ENCODE results near the gene SLC35F1.

SLC35F1 gene

GRCh38 chr6:118152524-118152923 lies 245.5 kb downstream of the SLC35F1 start:
- Histone ChIP-seq H3K27ac (replicated peaks) (no peak overlapping the region), H3K27me3 (ENCODE audit: insufficient read depth, poor library complexity, severe bottlenecking) (no peaks in the 10 kb centered on the region), H3K4me3 (replicated peaks; ENCODE audit: insufficient read depth, low read length) (no peak overlapping the region)
- no peak for TF ChIP-seq SPI1 (IDR thresholded peaks at IDR 0.05; ENCODE audit: borderline replicate concordance, low read depth)
- TF ChIP-seq REST (IDR thresholded peaks at IDR 0.05; ENCODE audit: insufficient replicate concordance, low read depth) = no peak
- no peak for TF ChIP-seq POLR2AphosphoS5 (IDR thresholded peaks at IDR 0.05; ENCODE audit: low read depth)
- TF ChIP-seq CTCF (IDR thresholded peaks at IDR 0.05; ENCODE audit: insufficient read depth, low read length) = no peak
- TF ChIP-seq GABPA (IDR thresholded peaks at IDR 0.05; ENCODE audit: low read depth) = no peak
- DNase-seq (ENCODE audit: low read depth in 1 of 2, low spot score in 1 of 2) = no peak

GRCh38 chr6:118161343-118161742 lies 254.3 kb downstream of the SLC35F1 start:
- Histone ChIP-seq H3K4me3 (replicated peaks; ENCODE audit: insufficient read depth, low read length) (no peak overlapping the region), H3K27ac (replicated peaks) (no peak overlapping the region), H3K27me3 (ENCODE audit: insufficient read depth, poor library complexity, severe bottlenecking) (no peaks in the 10 kb centered on the region)
- TF ChIP-seq GABPA (IDR thresholded peaks at IDR 0.05; ENCODE audit: low read depth) (no peak), POLR2AphosphoS5 (IDR thresholded peaks at IDR 0.05; ENCODE audit: low read depth) (no peak), CTCF (IDR thresholded peaks at IDR 0.05; ENCODE audit: insufficient read depth, low read length) (no peak), REST (IDR thresholded peaks at IDR 0.05; ENCODE audit: insufficient replicate concordance, low read depth) (no peak), SPI1 (IDR thresholded peaks at IDR 0.05; ENCODE audit: borderline replicate concordance, low read depth) (no peak)
- DNase-seq (ENCODE audit: low read depth in 1 of 2, low spot score in 1 of 2) = no peak

GRCh38 chr6:118163542-118163941 lies 256.5 kb downstream of the SLC35F1 start:
- no peaks in the 10 kb centered on the region for H3K27me3 ChIP-seq (ENCODE audit: insufficient read depth, poor library complexity, severe bottlenecking)
- H3K27ac ChIP-seq (replicated peaks) = no peak overlapping the region
- no peak for DNase-seq (ENCODE audit: low read depth in 1 of 2, low spot score in 1 of 2)
- no peak overlapping the region for H3K4me3 ChIP-seq (replicated peaks; ENCODE audit: insufficient read depth, low read length)
- TF ChIP-seq GABPA (IDR thresholded peaks at IDR 0.05; ENCODE audit: low read depth) (no peak), SPI1 (IDR thresholded peaks at IDR 0.05; ENCODE audit: borderline replicate concordance, low read depth) (no peak), CTCF (IDR thresholded peaks at IDR 0.05; ENCODE audit: insufficient read depth, low read length) (no peak), POLR2AphosphoS5 (IDR thresholded peaks at IDR 0.05; ENCODE audit: low read depth) (no peak), REST (IDR thresholded peaks at IDR 0.05; ENCODE audit: insufficient replicate concordance, low read depth) (no peak)

All from HL-60 (cell line).